ENCODE data around the gene ALKBH6.

DNA sequence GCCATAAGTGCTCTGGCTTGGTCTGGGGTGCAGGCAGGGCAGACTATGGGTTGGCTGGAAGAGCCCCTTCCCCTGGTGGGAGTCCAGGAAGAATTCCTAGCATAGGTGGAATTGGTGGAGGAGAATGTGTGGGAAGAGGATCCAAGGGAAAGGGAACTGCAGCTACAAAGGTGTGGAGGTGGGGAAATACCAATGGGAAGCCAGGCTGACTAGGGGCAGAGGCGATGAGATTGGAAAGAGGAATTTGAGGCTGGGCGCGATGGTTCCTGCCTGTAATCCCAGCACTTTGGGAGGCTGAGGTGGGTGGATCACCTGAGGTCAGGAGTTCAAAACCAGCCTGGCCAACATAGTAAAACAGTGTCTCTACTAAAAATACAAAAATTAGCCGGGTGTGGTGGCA lies 23.9 kb downstream of the ALKBH6 start:
- TF ChIP-seq, protein P1, sequence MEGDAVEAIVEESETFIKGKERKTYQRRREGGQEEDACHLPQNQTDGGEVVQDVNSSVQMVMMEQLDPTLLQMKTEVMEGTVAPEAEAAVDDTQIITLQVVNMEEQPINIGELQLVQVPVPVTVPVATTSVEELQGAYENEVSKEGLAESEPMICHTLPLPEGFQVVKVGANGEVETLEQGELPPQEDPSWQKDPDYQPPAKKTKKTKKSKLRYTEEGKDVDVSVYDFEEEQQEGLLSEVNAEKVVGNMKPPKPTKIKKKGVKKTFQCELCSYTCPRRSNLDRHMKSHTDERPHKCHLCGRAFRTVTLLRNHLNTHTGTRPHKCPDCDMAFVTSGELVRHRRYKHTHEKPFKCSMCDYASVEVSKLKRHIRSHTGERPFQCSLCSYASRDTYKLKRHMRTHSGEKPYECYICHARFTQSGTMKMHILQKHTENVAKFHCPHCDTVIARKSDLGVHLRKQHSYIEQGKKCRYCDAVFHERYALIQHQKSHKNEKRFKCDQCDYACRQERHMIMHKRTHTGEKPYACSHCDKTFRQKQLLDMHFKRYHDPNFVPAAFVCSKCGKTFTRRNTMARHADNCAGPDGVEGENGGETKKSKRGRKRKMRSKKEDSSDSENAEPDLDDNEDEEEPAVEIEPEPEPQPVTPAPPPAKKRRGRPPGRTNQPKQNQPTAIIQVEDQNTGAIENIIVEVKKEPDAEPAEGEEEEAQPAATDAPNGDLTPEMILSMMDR (IDR thresholded peaks at IDR 0.05): no peak
- TF ChIP-seq POLR2A (IDR thresholded peaks at IDR 0.05): no peak
- TF ChIP-seq EP300 (IDR thresholded peaks at IDR 0.05): no peak

Data from tibial nerve (tissue), 4 donors.